Measurements from ENCODE around the gene AGPAT3.

AGPAT3 gene

DNA sequence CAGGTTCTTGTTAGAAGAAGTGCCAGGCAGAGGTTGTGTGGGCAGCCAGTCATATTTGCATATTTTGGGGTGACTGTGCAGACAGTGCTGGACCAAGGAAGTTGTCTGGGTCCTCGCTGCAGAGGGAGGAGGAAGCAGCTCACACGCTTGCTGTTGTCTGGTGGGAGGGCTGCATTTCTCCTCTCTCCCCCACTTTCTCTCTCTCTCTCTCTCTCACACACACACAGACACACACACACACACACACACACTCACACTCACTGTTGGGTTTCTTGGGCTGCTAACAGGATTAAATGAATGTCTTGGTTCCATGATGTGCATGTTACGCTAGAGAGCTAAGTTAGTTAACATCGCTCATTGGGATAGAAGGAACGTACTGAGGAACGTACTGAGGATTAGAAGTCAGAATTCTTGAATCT lies 72.9 kb downstream of the AGPAT3 start:
- no peak for DNase-seq (ENCODE audit: low read depth)

GRCh38 chr21:43938751-43939442 lies 73.9 kb downstream of the AGPAT3 start:
- peak; percentile 73 for DNase-seq (ENCODE audit: low read depth)

DNA sequence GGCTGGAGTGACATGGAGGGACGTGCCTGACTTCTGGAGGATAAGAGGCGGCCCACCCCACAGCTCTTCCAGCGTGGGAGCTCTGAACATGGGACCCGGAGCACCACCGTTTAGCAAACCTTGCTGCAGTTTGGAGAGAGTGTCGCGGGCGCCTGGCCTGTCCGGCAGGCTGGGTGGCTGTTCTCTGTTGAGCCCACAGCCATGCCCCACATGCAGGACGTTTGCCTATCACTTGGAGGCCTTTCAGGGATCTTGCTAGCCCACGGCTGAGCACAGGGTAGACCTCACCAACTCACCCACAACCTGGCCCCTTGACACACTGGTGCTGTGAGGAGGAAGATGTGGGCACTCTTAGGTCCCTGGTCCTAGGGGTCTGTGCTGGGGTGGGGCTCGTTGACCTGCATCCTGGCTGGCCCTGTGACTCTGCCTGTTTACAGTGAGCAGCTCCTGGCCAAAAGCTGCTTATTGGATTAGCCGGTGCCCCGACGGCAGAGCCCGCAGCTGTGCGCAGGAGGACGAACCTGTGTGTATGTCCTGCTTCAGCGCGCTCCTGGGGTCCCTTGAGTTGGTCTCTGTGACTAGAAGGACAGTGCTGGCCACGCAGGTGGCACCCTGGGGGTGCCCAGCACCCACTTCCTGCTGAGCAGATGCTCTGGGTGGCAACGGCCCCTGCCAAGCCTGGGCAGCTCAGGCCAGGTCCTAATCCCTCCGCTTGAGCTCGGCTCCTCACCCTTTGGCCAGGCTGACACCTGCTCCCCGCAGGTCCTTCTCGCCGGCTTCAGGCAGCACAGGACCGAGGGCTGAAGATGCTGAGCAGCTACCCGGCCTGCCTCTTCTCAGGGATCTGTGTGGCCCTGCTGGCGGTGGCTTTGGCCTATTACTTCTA lies 74.7 kb downstream of the AGPAT3 start:
- DNase-seq (ENCODE audit: low read depth): no peak

GRCh38 chr21:43940329-43941050 lies 75.5 kb downstream of the AGPAT3 start:
- no peak for DNase-seq (ENCODE audit: low read depth)

- DNase-seq (ENCODE audit: low read depth): no peak
Observed at GRCh38 chr21:43942201-43942600, 77.2 kb downstream of the AGPAT3 start.

DNA sequence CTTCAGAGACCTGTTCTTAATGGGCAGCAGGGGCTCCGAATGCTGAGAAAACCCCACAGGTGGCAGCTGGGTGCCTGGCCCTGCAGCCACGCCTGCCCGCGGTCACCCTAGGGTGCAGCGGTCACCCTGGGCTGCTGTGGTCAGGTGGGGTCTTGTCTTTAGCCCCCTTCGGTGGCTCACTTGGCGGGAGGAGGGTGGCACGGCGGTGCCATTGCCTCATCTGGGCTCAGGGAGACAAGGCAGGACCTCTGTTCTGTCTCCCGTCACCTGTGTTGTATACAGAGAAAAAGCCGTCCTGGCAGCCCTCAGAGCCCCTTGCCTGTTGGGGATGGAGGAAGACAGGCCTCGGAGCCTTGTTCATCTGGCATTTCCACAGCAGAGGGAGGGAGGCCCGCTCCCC lies 77.6 kb downstream of the AGPAT3 start:
- DNase-seq (ENCODE audit: low read depth): no peak

DNA sequence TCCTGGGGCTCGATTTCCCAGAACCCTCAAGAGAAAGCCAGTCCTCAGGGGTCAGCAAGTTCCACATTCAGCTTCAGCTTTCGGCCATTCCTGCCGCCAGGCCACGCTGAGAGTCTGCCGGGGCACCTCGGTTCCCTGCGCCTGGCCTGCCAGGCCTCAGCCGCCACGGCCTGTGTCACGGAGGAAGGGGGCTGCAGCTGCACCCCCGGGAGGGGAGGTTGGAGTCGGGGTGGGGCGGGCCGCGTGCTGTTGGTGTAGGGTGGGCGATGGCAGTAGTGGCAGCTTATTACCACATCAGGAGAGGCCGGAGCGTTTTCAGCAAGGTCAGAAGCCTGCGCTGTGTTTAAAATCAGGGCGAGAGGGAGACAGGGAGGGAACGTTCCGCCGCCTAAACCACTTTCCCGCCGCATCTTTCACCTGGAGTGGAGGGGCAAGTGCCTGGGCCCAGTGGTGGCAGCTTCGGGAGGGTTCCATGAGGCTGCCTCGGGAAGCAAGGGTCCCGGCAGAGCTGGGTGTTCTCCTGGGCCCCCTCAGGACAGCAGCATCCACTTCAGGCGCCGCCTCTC lies 78.6 kb downstream of the AGPAT3 start:
- DNase-seq (ENCODE audit: low read depth): no peak

- DNase-seq (ENCODE audit: low read depth): no peak
Observed at GRCh38 chr21:43944078-43944633, 79.1 kb downstream of the AGPAT3 start.

- no peak for DNase-seq (ENCODE audit: low read depth)
Observed at GRCh38 chr21:43944757-43945156, 79.7 kb downstream of the AGPAT3 start.

DNA sequence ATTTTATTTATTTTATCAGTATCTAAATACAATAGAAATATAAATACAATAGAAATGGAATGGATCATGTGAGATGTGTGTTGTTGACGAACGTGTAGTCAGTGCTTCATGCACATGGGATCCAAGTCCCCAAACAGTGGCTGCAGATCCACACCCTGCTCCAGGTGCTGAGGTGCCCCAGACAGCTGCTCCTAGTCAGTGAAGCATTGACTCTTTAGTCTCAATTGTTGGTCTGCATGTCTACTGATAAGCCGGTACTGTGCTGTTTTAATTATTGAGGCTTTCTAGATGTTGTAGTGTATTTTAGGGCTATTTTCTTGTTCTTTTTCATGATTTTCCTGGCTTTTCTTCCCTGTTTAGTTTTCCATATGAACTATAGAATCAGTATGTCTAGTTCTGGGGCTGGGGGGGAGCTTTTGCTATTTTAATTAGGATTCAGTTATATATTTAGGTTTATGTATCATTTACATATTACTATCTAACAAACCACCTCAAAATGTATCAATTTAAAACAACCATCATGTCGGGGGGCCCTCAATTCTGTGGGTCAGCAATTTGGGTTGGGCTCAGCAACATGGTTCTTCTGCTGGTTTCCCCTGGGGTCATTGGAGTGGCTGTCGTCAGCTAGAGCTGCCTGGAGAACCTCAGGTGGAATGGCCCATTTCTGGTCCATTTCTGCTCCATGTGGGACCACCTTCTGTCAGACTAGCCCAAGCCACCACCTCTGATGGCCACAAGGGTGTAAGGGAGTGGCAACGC lies 83.9 kb downstream of the AGPAT3 start:
- DNase-seq (ENCODE audit: low read depth): no peak

DNA sequence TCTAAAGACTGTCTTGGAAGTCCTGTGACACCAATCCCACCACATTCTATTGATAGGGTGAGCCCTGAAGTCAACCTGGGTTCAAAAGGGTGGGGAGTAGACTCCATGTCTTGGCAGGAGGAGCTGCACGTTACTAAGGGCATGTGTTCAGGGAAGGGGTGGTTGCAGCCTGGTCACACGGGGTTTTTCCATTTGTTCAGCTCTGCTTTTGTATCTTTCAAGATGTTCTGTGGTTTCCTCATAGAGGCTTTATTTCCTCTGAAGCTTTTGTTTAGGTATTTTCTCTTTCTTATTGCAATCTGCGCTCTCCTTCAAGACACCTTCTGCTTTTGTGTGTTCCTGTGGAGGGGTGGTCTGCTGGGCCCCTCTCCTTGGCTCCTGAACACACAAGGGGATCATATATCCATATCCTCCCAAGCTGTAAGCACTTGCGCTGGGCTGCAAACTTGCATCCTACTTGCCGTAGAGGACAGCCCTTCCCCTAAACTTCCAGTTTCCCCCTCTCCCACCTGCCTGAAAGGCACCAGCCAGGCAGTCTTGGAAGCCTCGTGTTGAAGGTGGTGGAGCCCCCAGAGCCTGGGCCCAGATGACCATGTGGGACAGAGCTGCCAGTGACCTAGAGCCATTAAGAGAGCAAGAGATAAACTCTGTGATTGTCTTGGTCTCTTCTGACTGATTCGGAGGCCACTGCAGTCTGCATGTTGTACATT lies 84.6 kb downstream of the AGPAT3 start:
- no peak for DNase-seq (ENCODE audit: low read depth)

DNA sequence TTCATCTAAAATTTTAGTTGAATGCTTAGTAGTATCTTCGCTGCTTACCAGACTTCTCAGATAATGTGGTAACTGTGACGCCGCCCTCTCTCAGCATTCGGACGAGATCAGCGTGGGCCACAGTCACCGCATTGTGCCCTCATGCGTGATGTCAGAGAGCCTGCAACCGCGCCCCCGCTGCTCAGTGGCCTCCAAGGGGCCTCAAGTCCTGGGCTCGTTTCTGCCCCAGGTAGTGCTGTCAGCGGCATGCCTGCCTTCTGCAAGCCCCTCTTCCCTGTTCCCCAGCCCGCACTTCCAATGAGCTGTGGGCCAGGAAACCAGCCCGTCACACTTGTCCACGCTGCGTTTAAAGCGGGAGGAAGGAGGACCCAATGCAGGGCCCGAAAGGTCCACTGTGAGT lies 85.5 kb downstream of the AGPAT3 start:
- no peak for DNase-seq (ENCODE audit: low read depth)

GRCh38 chr21:43950936-43951335 lies 85.9 kb downstream of the AGPAT3 start:
- no peak for DNase-seq (ENCODE audit: low read depth)

GRCh38 chr21:43951911-43952703 lies 87.1 kb downstream of the AGPAT3 start:
- no peak for DNase-seq (ENCODE audit: low read depth)

GRCh38 chr21:43953021-43953420 lies 88.0 kb downstream of the AGPAT3 start:
- no peak for DNase-seq (ENCODE audit: low read depth)

DNA sequence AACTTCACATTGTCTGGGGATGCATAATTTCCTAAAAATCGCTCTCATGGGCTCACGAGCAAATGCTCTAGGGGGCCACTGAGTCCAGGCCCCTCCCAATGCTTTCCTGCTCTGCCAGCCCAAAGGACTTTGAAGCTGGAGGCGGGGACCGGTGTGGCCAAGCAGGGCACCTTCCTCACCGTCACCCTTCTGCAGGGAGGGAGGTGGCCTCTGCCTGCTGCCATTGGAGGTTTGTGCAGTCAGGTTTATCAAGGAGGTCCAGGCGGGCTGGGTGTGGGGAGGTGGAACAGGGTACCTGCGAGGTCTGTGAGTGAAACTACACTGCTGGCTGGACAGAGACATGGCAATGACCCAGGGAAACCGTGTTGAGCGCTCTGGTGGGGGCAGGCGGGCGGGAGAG lies 89.0 kb downstream of the AGPAT3 start:
- DNase-seq (ENCODE audit: low read depth): no peak

- no peak for DNase-seq (ENCODE audit: low read depth)
Observed at GRCh38 chr21:43954896-43955295, 89.9 kb downstream of the AGPAT3 start.

- DNase-seq (ENCODE audit: low read depth): no peak
Observed at GRCh38 chr21:43956019-43956669, 91.1 kb downstream of the AGPAT3 start.

DNA sequence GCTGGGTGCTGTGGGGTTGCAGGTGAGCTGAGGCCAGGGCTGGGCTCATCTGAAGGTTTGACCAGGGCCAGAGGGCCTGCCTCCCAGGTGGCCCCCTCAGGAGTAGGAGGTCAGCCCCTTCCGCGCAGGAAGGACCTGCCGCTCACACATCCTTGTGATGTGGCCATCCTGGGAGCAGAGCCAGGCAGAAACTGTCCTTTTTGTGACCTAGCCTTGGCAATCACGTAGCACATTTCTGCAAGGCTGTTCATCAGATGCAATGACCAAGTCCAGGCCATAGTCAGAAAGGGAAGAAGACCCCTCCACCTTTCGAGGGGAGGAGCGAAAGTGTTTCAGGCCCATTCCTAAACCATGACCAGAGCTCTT lies 91.6 kb downstream of the AGPAT3 start:
- no peak for DNase-seq (ENCODE audit: low read depth)
